Muscle layer of duodenum (tissue), 2 donors: ENCODE data around the gene ZFHX3.
A peak's percentile ranks its signal among the peaks of the same experiment; 100 is the strongest.

ENCODE experiments used
- H3K27ac ChIP-seq: one replicate; pipeline ENCODE4 v1.7.0; 2013; ENCODE audit warnings: mild to moderate bottlenecking, low read length
- H3K27me3 ChIP-seq: one replicate; pipeline ENCODE4 v1.7.0; 2013; ENCODE audit warnings: low read depth, mild to moderate bottlenecking, control low read depth, low read length
- H3K36me3 ChIP-seq, 2 donors: one replicate each; pipeline ENCODE4 v1.7.0; 2013; ENCODE audit warnings: low read length in 2 of 2, control low read depth in 1 of 2, mild to moderate bottlenecking in 1 of 2; ENCODE audit not compliant: insufficient read depth in 2 of 2, control insufficient read depth in 1 of 2
- H3K4me1 ChIP-seq, 2 donors: one replicate each; pipeline ENCODE4 v1.7.0; 2013; ENCODE audit warnings: low read length in 2 of 2, mild to moderate bottlenecking in 2 of 2, control low read depth in 1 of 2, moderate library complexity in 1 of 2; ENCODE audit not compliant: insufficient read depth in 2 of 2, control insufficient read depth in 1 of 2
- H3K4me3 ChIP-seq, 2 donors: one replicate each; pipeline ENCODE4 v1.7.0; 2013; ENCODE audit warnings: low read length in 2 of 2, low read depth in 1 of 2, mild to moderate bottlenecking in 1 of 2
- H3K9me3 ChIP-seq, 2 donors: one replicate each; pipeline ENCODE4 v1.7.0; 2013; ENCODE audit warnings: low read length in 2 of 2, control low read depth in 1 of 2, mild to moderate bottlenecking in 1 of 2; ENCODE audit not compliant: control insufficient read depth in 1 of 2
- donor health status: healthy.

The ZFHX3 gene

GRCh38 chr16:72878301-72879269, 169.3 kb downstream of the ZFHX3 start:
- H3K27ac ChIP-seq = no peak overlapping the region
- no peaks in the 10 kb centered on the region for H3K9me3 ChIP-seq

GRCh38 chr16:72877374-72878028, 170.4 kb downstream of the ZFHX3 start:
- Histone ChIP-seq H3K27me3 (no peaks in the 10 kb centered on the region), H3K4me1 (peaks cover 5 to 7% of the 10 kb centered on the region in 2 donors), H3K9me3 (no peaks in the 10 kb centered on the region), H3K36me3 (peaks cover 0 to 12% of the 10 kb centered on the region in 2 donors), H3K4me3 (no peak overlapping the region), H3K27ac (no peak overlapping the region)

More at GRCh38 chr16:72878301-72879269, 169.3 kb downstream of the ZFHX3 start:
- Histone ChIP-seq H3K4me3 (no peak overlapping the region), H3K36me3 (peaks cover 0 to 12% of the 10 kb centered on the region in 2 donors), H3K27me3 (no peaks in the 10 kb centered on the region), H3K4me1 (peaks cover 5 to 7% of the 10 kb centered on the region in 2 donors)

- Histone ChIP-seq H3K4me1 (peaks cover 5 to 7% of the 10 kb centered on the region in 2 donors), H3K27ac (peak overlapping the region; percentile 21), H3K9me3 (no peaks in the 10 kb centered on the region), H3K36me3 (peaks cover 0 to 12% of the 10 kb centered on the region in 2 donors), H3K27me3 (no peaks in the 10 kb centered on the region), H3K4me3 (no peak overlapping the region)
Measured at GRCh38 chr16:72876981-72877373, 171.0 kb downstream of the ZFHX3 start.

- Histone ChIP-seq H3K36me3 (peaks cover 0 to 12% of the 10 kb centered on the region in 2 donors), H3K4me3 (no peak overlapping the region), H3K27ac (no peak overlapping the region), H3K4me1 (peaks cover 5 to 7% of the 10 kb centered on the region in 2 donors), H3K27me3 (no peaks in the 10 kb centered on the region), H3K9me3 (no peaks in the 10 kb centered on the region)
Measured at GRCh38 chr16:72876221-72876620, 171.7 kb downstream of the ZFHX3 start.

- Histone ChIP-seq H3K27ac (no peak overlapping the region), H3K27me3 (no peaks in the 10 kb centered on the region), H3K9me3 (no peaks in the 10 kb centered on the region), H3K4me1 (peaks cover 5 to 7% of the 10 kb centered on the region in 2 donors), H3K36me3 (peaks cover 0 to 12% of the 10 kb centered on the region in 2 donors), H3K4me3 (no peak overlapping the region)
Measured at GRCh38 chr16:72875291-72876031, 172.5 kb downstream of the ZFHX3 start.

- no peaks in the 10 kb centered on the region for H3K9me3 ChIP-seq
- H3K4me3 ChIP-seq = no peak overlapping the region
- peaks cover 0 to 12% of the 10 kb centered on the region in 2 donors for H3K36me3 ChIP-seq
- H3K27ac ChIP-seq = no peak overlapping the region
- H3K27me3 ChIP-seq = no peaks in the 10 kb centered on the region
- H3K4me1 ChIP-seq = peaks cover 5 to 7% of the 10 kb centered on the region in 2 donors
Measured at GRCh38 chr16:72873853-72874252, 174.1 kb downstream of the ZFHX3 start.

GRCh38 chr16:72873044-72873443, 174.9 kb downstream of the ZFHX3 start:
- H3K9me3 ChIP-seq = no peaks in the 10 kb centered on the region
- H3K27me3 ChIP-seq = no peaks in the 10 kb centered on the region
- H3K4me3 ChIP-seq = no peak overlapping the region
- H3K4me1 ChIP-seq = peaks cover 5 to 7% of the 10 kb centered on the region in 2 donors
- peaks cover 0 to 12% of the 10 kb centered on the region in 2 donors for H3K36me3 ChIP-seq
- no peak overlapping the region for H3K27ac ChIP-seq

- H3K27ac ChIP-seq = no peak overlapping the region
- H3K36me3 ChIP-seq = no peaks in the 10 kb centered on the region
- H3K27me3 ChIP-seq = no peaks in the 10 kb centered on the region
- H3K4me1 ChIP-seq = no peaks in the 10 kb centered on the region
- H3K4me3 ChIP-seq = no peak overlapping the region
- H3K9me3 ChIP-seq = no peaks in the 10 kb centered on the region
Measured at GRCh38 chr16:72865835-72866234, 182.1 kb downstream of the ZFHX3 start.

GRCh38 chr16:72865258-72865657, 182.7 kb downstream of the ZFHX3 start:
- no peaks in the 10 kb centered on the region for H3K4me1 ChIP-seq
- H3K27ac ChIP-seq = no peak overlapping the region
- H3K27me3 ChIP-seq = no peaks in the 10 kb centered on the region
- H3K4me3 ChIP-seq = no peak overlapping the region
- H3K9me3 ChIP-seq = no peaks in the 10 kb centered on the region
- H3K36me3 ChIP-seq = no peaks in the 10 kb centered on the region

- Histone ChIP-seq H3K36me3 (no peaks in the 10 kb centered on the region), H3K4me3 (no peak overlapping the region), H3K27ac (no peak overlapping the region), H3K27me3 (no peaks in the 10 kb centered on the region), H3K9me3 (no peaks in the 10 kb centered on the region), H3K4me1 (no peaks in the 10 kb centered on the region)
Measured at GRCh38 chr16:72864130-72864833, 183.6 kb downstream of the ZFHX3 start.
